Inflammatory macrophage treated with lipopolysaccharide for 1 hour (primary cell): ENCODE results near the gene NISCH.
A peak's percentile ranks its signal among the peaks of the same experiment; 100 is the strongest.

Experiments
- DNase-seq, 2 donors: peaks; one replicate each; pipeline ENCODE4 v3.0.0-alpha.2; 2020 to 2022

The NISCH gene

GRCh38 chr3:52490939-52491526 lies 35.6 kb downstream of the NISCH start:
- DNase-seq, result peak in 1 of 2 donors; percentile 40

- no peak for DNase-seq
Observed at GRCh38 chr3:52492059-52492458, 36.7 kb downstream of the NISCH start.

GRCh38 chr3:52493232-52494017 lies 38.0 kb downstream of the NISCH start:
- no peak for DNase-seq

GRCh38 chr3:52494445-52494844 lies 39.0 kb downstream of the NISCH start:
- no peak for DNase-seq

GRCh38 chr3:52494886-52495495 lies 39.6 kb downstream of the NISCH start, which contains the start of gene STAB1:
STAB1 (plus strand) TSS chr3:52495338; CDS start chr3:52495414, 76 bp downstream.
- no peak for DNase-seq

- peak; percentile 29 to 36 for DNase-seq
Observed at GRCh38 chr3:52495777-52496602, 40.6 kb downstream of the NISCH start.

- peak; percentile 75 to 83 for DNase-seq
Observed at GRCh38 chr3:52498137-52499054, 43.0 kb downstream of the NISCH start.

- DNase-seq, result no peak
Observed at GRCh38 chr3:52501046-52501445, 45.6 kb downstream of the NISCH start.

GRCh38 chr3:52502001-52502400 lies 46.6 kb downstream of the NISCH start:
- no peak for DNase-seq

GRCh38 chr3:52502808-52503350 lies 47.5 kb downstream of the NISCH start:
- DNase-seq, result no peak

GRCh38 chr3:52503788-52504424 lies 48.5 kb downstream of the NISCH start:
- no peak for DNase-seq

GRCh38 chr3:52504977-52505376 lies 49.6 kb downstream of the NISCH start:
- DNase-seq, result no peak

GRCh38 chr3:52506266-52506966 lies 51.0 kb downstream of the NISCH start:
- no peak for DNase-seq

GRCh38 chr3:52507359-52507758 lies 52.0 kb downstream of the NISCH start:
- DNase-seq, result no peak

GRCh38 chr3:52509753-52510328 lies 54.4 kb downstream of the NISCH start:
- DNase-seq, result no peak

GRCh38 chr3:52511509-52511908 lies 56.1 kb downstream of the NISCH start:
- no peak for DNase-seq

- DNase-seq, result no peak
Observed at GRCh38 chr3:52512105-52512504, 56.7 kb downstream of the NISCH start.

- no peak for DNase-seq
Observed at GRCh38 chr3:52512727-52513126, 57.3 kb downstream of the NISCH start.

GRCh38 chr3:52513281-52513680 lies 57.9 kb downstream of the NISCH start:
- DNase-seq, result no peak

GRCh38 chr3:52514576-52514975 lies 59.2 kb downstream of the NISCH start:
- DNase-seq, result no peak
